Activated CD8-positive, alpha-beta memory T cell treated with anti-CD3 and anti-CD28 coated beads, Interleukin-2, amount 50 U/mL, for 24 hours (primary cell): ENCODE data around the gene ZBTB9.

ENCODE experiments used
- DNase-seq: peaks from one replicate; pipeline ENCODE4 v3.0.0-alpha.2; 2020; ENCODE audit errors: extremely low read depth

The ZBTB9 gene

GRCh38 chr6:33419580-33420490 lies 34.5 kb upstream of the ZBTB9 start, which contains the start of gene SYNGAP1:
TSS of gene SYNGAP1 (plus strand) at chr6:33420065. CDS start at chr6:33420265, 200 bp downstream.
- DNase-seq, result no peak

GRCh38 chr6:33420491-33421343 lies 33.7 kb upstream of the ZBTB9 start:
- no peak for DNase-seq

- no peak for DNase-seq
These were observed 33.1 kb upstream of the ZBTB9 start for GRCh38 chr6:33421344-33421643.

GRCh38 chr6:33423777-33424176 lies 30.6 kb upstream of the ZBTB9 start:
- DNase-seq, result no peak

GRCh38 chr6:33424855-33425667 lies 29.3 kb upstream of the ZBTB9 start:
- DNase-seq, result no peak

- DNase-seq, result peak; percentile 59
These were observed 28.5 kb upstream of the ZBTB9 start for GRCh38 chr6:33425668-33426577.

GRCh38 chr6:33426590-33427511 lies 27.5 kb upstream of the ZBTB9 start:
- no peak for DNase-seq

GRCh38 chr6:33427585-33428223 lies 26.7 kb upstream of the ZBTB9 start:
- no peak for DNase-seq

GRCh38 chr6:33428224-33428965 lies 26.0 kb upstream of the ZBTB9 start:
- DNase-seq, result no peak

- DNase-seq, result no peak
These were observed 25.2 kb upstream of the ZBTB9 start for GRCh38 chr6:33428966-33429749.

- DNase-seq, result no peak
These were observed 24.7 kb upstream of the ZBTB9 start for GRCh38 chr6:33429750-33430052.

GRCh38 chr6:33430334-33430733 lies 24.0 kb upstream of the ZBTB9 start:
- DNase-seq, result no peak

- DNase-seq, result peak; percentile 63
These were observed 23.1 kb upstream of the ZBTB9 start for GRCh38 chr6:33430991-33431879.

- no peak for DNase-seq
These were observed 22.4 kb upstream of the ZBTB9 start for GRCh38 chr6:33431880-33432541.

GRCh38 chr6:33432546-33432945 lies 21.8 kb upstream of the ZBTB9 start:
- no peak for DNase-seq

GRCh38 chr6:33433001-33433543 lies 21.3 kb upstream of the ZBTB9 start:
- no peak for DNase-seq
